GM23338 (cell line): ENCODE data around the gene ECE1. TPM values are rescaled to one million over a fixed set of nuclear protein-coding genes. Genes with fewer than 3 reads are reported as not detected.

ENCODE experiments used
- ATAC-seq: fragments of 200-7000 bp; cut with Tn5 transposase; 3 replicates; pipeline ENCODE4 v1.9.1; 2020
- DNase-seq: peaks from one replicate; pipeline ENCODE4 v3.0.0-alpha.2; 2015; ENCODE audit warnings: low spot score
- H2AFZ ChIP-seq: fragments of 200-600 bp; sonication (generic); 2 replicates; pipeline ENCODE4 v1.8.0; 2016; ENCODE audit warnings: antibody characterized with exemption, mild to moderate bottlenecking, moderate library complexity
- H3F3A ChIP-seq: fragments of 200-600 bp; sonication (generic); replicated peaks from 2 replicates; pipeline ENCODE4 v1.8.0; 2017; ENCODE audit warnings: antibody characterized with exemption, mixed run types, low read depth
- H3K27ac ChIP-seq: fragments of 200-600 bp; sonication (generic); 2 replicates; pipeline ENCODE4 v1.6.1; 2016; ENCODE audit warnings: low read depth
- H3K27me3 ChIP-seq: fragments of 200-600 bp; sonication (generic); 2 replicates; pipeline ENCODE4 v1.8.0; 2016; ENCODE audit warnings: mild to moderate bottlenecking, mixed run types, moderate library complexity; ENCODE audit not compliant: insufficient read depth
- H3K36me3 ChIP-seq: fragments of 200-600 bp; sonication (generic); 2 replicates; pipeline ENCODE4 v1.8.0; 2016; ENCODE audit warnings: mild to moderate bottlenecking; ENCODE audit not compliant: insufficient read depth
- H3K4me1 ChIP-seq: fragments of 200-600 bp; sonication (generic); 2 replicates; pipeline ENCODE4 v1.8.0; 2016; ENCODE audit warnings: mild to moderate bottlenecking, moderate library complexity; ENCODE audit not compliant: insufficient read depth
- H3K4me2 ChIP-seq: fragments of 200-600 bp; sonication (generic); 2 replicates; pipeline ENCODE4 v1.7.1; 2017; ENCODE audit warnings: mixed run types
- H3K4me3 ChIP-seq: fragments of 200-600 bp; sonication (generic); 2 replicates; pipeline ENCODE4 v1.6.1; 2016; ENCODE audit warnings: mixed run types
- H3K79me2 ChIP-seq: fragments of 200-600 bp; sonication (generic); replicated peaks from 2 replicates; pipeline ENCODE4 v1.8.0; 2017; ENCODE audit warnings: mild to moderate bottlenecking; ENCODE audit not compliant: insufficient read depth
- H3K9me2 ChIP-seq: fragments of 200-600 bp; sonication (generic); 2 replicates; pipeline ENCODE4 v1.8.0; 2017; ENCODE audit not compliant: insufficient read depth
- H4K20me1 ChIP-seq: fragments of 200-600 bp; sonication (generic); replicated peaks from 2 replicates; pipeline ENCODE4 v1.8.0; 2017; ENCODE audit warnings: mild to moderate bottlenecking; ENCODE audit not compliant: insufficient read depth
- H3K27ac Mint-ChIP-seq: 2 replicates; pipeline ENCODE4 v1.8.0; 2020; ENCODE audit warnings: inconsistent platforms, mild to moderate bottlenecking, moderate library complexity, mixed read lengths
- H3K27me3 Mint-ChIP-seq: 3 replicates; pipeline ENCODE4 v1.8.0; 2022; ENCODE audit warnings: low read depth, mild to moderate bottlenecking, moderate library complexity, mixed read lengths, inconsistent platforms; ENCODE audit not compliant: insufficient read depth, poor library complexity
- H3K36me3 Mint-ChIP-seq: 3 replicates; pipeline ENCODE4 v1.8.0; 2021; ENCODE audit warnings: low read depth, mild to moderate bottlenecking, inconsistent platforms, moderate library complexity, mixed read lengths
- H3K4me1 Mint-ChIP-seq: 3 replicates; pipeline ENCODE4 v1.8.0; 2020; ENCODE audit warnings: mild to moderate bottlenecking, inconsistent platforms, mixed read lengths
- H3K4me3 Mint-ChIP-seq: 3 replicates; pipeline ENCODE4 v1.8.0; 2021; ENCODE audit warnings: moderate library complexity, mild to moderate bottlenecking, inconsistent platforms, mixed read lengths
- H3K9me3 Mint-ChIP-seq: 3 replicates; pipeline ENCODE4 v1.8.0; 2020; ENCODE audit warnings: moderate library complexity, mild to moderate bottlenecking, inconsistent platforms, mixed read lengths
- CREB1 ChIP-seq: fragments of 250-450 bp; sonication (Bioruptor Pico); IDR thresholded peaks from 2 replicates; pipeline ENCODE4 v1.5.0; 2020; ENCODE audit warnings: low read depth, mild to moderate bottlenecking, moderate library complexity
- ETS1 ChIP-seq: IDR thresholded peaks from 2 replicates; pipeline ENCODE4 v1.6.1; 2016; ENCODE audit warnings: antibody characterized with exemption
- EZH2 ChIP-seq: fragments of 200-600 bp; sonication (generic); IDR thresholded peaks from one replicate; pipeline ENCODE4 v1.8.0; 2017; ENCODE audit warnings: antibody characterized with exemption, mild to moderate bottlenecking, low read depth; ENCODE audit not compliant: unreplicated experiment
- EZH2phosphoT487 ChIP-seq: fragments of 200-600 bp; sonication (generic); IDR thresholded peaks from one replicate; pipeline ENCODE4 v1.8.1; 2018; ENCODE audit warnings: antibody characterized with exemption; ENCODE audit not compliant: unreplicated experiment
- JUNB ChIP-seq: IDR thresholded peaks from one replicate; pipeline ENCODE4 v1.6.1; 2016; ENCODE audit warnings: antibody characterized with exemption; ENCODE audit not compliant: unreplicated experiment
- NANOG ChIP-seq: IDR thresholded peaks from 2 replicates; pipeline ENCODE4 v1.6.1; 2016; ENCODE audit warnings: antibody characterized with exemption, borderline replicate concordance
- POLR2AphosphoS5 ChIP-seq: IDR thresholded peaks from 2 replicates; pipeline ENCODE4 v1.6.1; 2016; ENCODE audit warnings: antibody characterized with exemption, low read depth
- REST ChIP-seq: IDR thresholded peaks from one replicate; pipeline ENCODE4 v1.6.1; 2018; ENCODE audit warnings: antibody characterized with exemption; ENCODE audit not compliant: unreplicated experiment
- STAT1 ChIP-seq: IDR thresholded peaks from one replicate; pipeline ENCODE4 v1.6.1; 2016; ENCODE audit warnings: antibody characterized with exemption; ENCODE audit not compliant: unreplicated experiment
- ZNF114 ChIP-seq: fragments of 250-450 bp; sonication (Bioruptor Pico); IDR thresholded peaks from 2 replicates; pipeline ENCODE4 v1.5.0; 2020; ENCODE audit warnings: mild to moderate bottlenecking, moderate library complexity
- ZNF331 ChIP-seq: fragments of 250-450 bp; sonication (Bioruptor Pico); IDR thresholded peaks from 2 replicates; pipeline ENCODE4 v1.5.0; 2020; ENCODE audit warnings: low read depth, mild to moderate bottlenecking, moderate library complexity
- polyA plus RNA-seq: library from polyadenylated mRNA; unstranded; fragments of >200 nt; fragmentation: Nextera tagmentation; extraction: Ambion mirVana; gene quantifications from 2 replicates; pipeline ENCODE4 v1.2.1, GENCODE V29; 2016
- total RNA-seq: library from RNA; depleted of rRNA; stranded (reverse); fragments of >200 nt; shearing (Covaris generic); gene quantifications from 2 replicates; pipeline ENCODE4 v1.2.3, GENCODE V29; 2014
- TF ChIP-seq, protein P1 (sequence below): fragments of 250-450 bp; sonication (Bioruptor Pico); IDR thresholded peaks from 2 replicates; pipeline ENCODE4 v1.5.0; 2020; ENCODE audit warnings: mild to moderate bottlenecking, moderate library complexity
- TF ChIP-seq, protein P2 (sequence below), 2 experiments: fragments of 200-600 bp in 1 of 2; sonication (generic) in 1 of 2; conservative IDR thresholded peaks; 2 replicates each; pipeline versions ENCODE4 v1.5.1 to v1.6.1; 2016 to 2017; ENCODE audit warnings: antibody characterized with exemption in 2 of 2, low read depth in 2 of 2, mild to moderate bottlenecking in 2 of 2, moderate library complexity in 1 of 2

The ECE1 gene
- total and polyA plus RNA-seq, 2 experiments from 2014 or later = 11.0 to 45.0 TPM

DNA sequence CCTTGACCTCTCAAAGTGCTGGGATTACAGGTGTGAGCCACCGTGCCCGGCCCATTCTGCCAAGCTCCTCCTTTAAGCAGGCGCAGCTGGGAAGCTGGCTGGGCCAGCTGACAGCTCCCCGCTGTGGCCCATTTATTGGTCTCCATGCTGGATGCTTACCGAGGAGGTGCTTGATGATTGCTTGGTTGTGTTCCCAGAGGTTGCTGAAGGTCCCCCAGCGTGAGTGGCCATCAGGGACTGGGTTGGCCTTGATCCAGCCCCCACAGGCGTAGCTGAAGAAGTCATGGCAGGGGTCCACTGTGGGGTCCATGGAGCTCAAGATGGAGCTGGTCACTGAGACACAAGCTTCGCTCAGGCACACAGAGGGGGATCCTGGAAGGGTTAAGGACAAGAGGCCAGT, 17.7 kb downstream of the ECE1 start:
- peaks cover 11% of the 10 kb centered on the region for H3K27me3 Mint-ChIP-seq
- peaks cover 3% of the 10 kb centered on the region; the same call in 2 of the 3 replicates for H3K36me3 Mint-ChIP-seq
- DNase-seq = no peak
- Histone ChIP-seq H4K20me1 (0 out of 2 replicates have a peak, but pooled peaks cover 4% of the 10 kb centered on the region), H3K27me3 (no peaks in the 10 kb centered on the region), H3K4me1 (no peaks in the 10 kb centered on the region), H3F3A (no peaks in the 10 kb centered on the region), H3K79me2 (no peaks in the 10 kb centered on the region), H3K9me2 (no peaks in the 10 kb centered on the region), H3K27ac (no peak overlapping the region), H3K4me3 (no peak overlapping the region), H3K4me2 (no peak overlapping the region), H3K36me3 (no peaks in the 10 kb centered on the region), H2AFZ (no peak overlapping the region)
- peaks cover 4% of the 10 kb centered on the region; the same call in 1 of the 3 replicates for H3K4me1 Mint-ChIP-seq
- peak overlapping the region; percentile 25; the same call in 1 of the 2 replicates for H3K27ac Mint-ChIP-seq
- ATAC-seq = no peak
- no peak overlapping the region for H3K4me3 Mint-ChIP-seq
- no peaks in the 10 kb centered on the region for H3K9me3 Mint-ChIP-seq
- TF ChIP-seq CREB1 = no peak
- TF ChIP-seq REST = no peak
- TF ChIP-seq POLR2AphosphoS5 = no peak
- TF ChIP-seq, protein P1, sequence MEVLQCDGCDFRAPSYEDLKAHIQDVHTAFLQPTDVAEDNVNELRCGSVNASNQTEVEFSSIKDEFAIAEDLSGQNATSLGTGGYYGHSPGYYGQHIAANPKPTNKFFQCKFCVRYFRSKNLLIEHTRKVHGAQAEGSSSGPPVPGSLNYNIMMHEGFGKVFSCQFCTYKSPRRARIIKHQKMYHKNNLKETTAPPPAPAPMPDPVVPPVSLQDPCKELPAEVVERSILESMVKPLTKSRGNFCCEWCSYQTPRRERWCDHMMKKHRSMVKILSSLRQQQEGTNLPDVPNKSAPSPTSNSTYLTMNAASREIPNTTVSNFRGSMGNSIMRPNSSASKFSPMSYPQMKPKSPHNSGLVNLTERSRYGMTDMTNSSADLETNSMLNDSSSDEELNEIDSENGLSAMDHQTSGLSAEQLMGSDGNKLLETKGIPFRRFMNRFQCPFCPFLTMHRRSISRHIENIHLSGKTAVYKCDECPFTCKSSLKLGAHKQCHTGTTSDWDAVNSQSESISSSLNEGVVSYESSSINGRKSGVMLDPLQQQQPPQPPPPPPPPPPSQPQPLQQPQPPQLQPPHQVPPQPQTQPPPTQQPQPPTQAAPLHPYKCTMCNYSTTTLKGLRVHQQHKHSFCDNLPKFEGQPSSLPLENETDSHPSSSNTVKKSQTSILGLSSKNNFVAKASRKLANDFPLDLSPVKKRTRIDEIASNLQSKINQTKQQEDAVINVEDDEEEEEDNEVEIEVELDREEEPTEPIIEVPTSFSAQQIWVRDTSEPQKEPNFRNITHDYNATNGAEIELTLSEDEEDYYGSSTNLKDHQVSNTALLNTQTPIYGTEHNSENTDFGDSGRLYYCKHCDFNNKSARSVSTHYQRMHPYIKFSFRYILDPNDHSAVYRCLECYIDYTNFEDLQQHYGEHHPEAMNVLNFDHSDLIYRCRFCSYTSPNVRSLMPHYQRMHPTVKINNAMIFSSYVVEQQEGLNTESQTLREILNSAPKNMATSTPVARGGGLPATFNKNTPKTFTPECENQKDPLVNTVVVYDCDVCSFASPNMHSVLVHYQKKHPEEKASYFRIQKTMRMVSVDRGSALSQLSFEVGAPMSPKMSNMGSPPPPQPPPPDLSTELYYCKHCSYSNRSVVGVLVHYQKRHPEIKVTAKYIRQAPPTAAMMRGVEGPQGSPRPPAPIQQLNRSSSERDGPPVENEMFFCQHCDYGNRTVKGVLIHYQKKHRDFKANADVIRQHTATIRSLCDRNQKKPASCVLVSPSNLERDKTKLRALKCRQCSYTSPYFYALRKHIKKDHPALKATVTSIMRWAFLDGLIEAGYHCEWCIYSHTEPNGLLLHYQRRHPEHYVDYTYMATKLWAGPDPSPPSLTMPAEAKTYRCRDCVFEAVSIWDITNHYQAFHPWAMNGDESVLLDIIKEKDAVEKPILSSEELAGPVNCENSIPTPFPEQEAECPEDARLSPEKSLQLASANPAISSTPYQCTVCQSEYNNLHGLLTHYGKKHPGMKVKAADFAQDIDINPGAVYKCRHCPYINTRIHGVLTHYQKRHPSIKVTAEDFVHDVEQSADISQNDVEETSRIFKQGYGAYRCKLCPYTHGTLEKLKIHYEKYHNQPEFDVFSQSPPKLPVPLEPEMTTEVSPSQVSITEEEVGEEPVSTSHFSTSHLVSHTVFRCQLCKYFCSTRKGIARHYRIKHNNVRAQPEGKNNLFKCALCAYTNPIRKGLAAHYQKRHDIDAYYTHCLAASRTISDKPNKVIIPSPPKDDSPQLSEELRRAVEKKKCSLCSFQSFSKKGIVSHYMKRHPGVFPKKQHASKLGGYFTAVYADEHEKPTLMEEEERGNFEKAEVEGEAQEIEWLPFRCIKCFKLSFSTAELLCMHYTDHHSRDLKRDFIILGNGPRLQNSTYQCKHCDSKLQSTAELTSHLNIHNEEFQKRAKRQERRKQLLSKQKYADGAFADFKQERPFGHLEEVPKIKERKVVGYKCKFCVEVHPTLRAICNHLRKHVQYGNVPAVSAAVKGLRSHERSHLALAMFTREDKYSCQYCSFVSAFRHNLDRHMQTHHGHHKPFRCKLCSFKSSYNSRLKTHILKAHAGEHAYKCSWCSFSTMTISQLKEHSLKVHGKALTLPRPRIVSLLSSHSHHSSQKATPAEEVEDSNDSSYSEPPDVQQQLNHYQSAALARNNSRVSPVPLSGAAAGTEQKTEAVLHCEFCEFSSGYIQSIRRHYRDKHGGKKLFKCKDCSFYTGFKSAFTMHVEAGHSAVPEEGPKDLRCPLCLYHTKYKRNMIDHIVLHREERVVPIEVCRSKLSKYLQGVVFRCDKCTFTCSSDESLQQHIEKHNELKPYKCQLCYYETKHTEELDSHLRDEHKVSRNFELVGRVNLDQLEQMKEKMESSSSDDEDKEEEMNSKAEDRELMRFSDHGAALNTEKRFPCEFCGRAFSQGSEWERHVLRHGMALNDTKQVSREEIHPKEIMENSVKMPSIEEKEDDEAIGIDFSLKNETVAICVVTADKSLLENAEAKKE (CRISPR knock-in tag) = no peak
- no peak for TF ChIP-seq ZNF114 (CRISPR knock-in tag)
- TF ChIP-seq ETS1 = no peak
- no peak for TF ChIP-seq STAT1
- TF ChIP-seq NANOG = no peak
- no peak for TF ChIP-seq EZH2
- TF ChIP-seq JUNB = no peak
- TF ChIP-seq, protein P2, sequence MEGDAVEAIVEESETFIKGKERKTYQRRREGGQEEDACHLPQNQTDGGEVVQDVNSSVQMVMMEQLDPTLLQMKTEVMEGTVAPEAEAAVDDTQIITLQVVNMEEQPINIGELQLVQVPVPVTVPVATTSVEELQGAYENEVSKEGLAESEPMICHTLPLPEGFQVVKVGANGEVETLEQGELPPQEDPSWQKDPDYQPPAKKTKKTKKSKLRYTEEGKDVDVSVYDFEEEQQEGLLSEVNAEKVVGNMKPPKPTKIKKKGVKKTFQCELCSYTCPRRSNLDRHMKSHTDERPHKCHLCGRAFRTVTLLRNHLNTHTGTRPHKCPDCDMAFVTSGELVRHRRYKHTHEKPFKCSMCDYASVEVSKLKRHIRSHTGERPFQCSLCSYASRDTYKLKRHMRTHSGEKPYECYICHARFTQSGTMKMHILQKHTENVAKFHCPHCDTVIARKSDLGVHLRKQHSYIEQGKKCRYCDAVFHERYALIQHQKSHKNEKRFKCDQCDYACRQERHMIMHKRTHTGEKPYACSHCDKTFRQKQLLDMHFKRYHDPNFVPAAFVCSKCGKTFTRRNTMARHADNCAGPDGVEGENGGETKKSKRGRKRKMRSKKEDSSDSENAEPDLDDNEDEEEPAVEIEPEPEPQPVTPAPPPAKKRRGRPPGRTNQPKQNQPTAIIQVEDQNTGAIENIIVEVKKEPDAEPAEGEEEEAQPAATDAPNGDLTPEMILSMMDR (conservative IDR thresholded peaks at IDR 0.05; ENCODE audit: low read depth in 2 of 2) = no peak
- no peak for TF ChIP-seq EZH2phosphoT487
- no peak for TF ChIP-seq ZNF331
